ENCODE data around the gene ACAP1. TPM values are rescaled to one million over a fixed set of nuclear protein-coding genes. Genes with fewer than 3 reads are reported as not detected.

Gene ACAP1
- total and polyA plus RNA-seq, 12 donors, result 2.4 to 23.4 (median 13.4) TPM

Other genes starting within 250 kb of the ACAP1 start
Only the 30 nearest of the 35 such genes appear.
- gene ASGR1, start 157.2 kb upstream of the ACAP1 start, total RNA-seq, result 1 to 10 TPM in 2 of 10 donors, under 1 TPM in 6, not detected in 2; 0.32 to 1.2 (median 0.55) TPM
- gene ASGR1, start 157.2 kb upstream of the ACAP1 start, polyA plus RNA-seq, result under 1 TPM; 0.59 TPM
- 10 to 100 TPM; 13.0 to 22.1 (median 16.7) TPM for gene DLG4, start 116.7 kb upstream of the ACAP1 start, total RNA-seq
- gene DLG4, start 116.7 kb upstream of the ACAP1 start, polyA plus RNA-seq, result 10 to 100 TPM in 1 of 2 donors, 1 to 10 TPM in 1; 5.4 to 27.8 TPM
- 1,000 to 10,000 TPM in 7 of 10 donors, 100 to 1,000 TPM in 3; 951 to 2,054 (median 1,322) TPM for gene ACADVL, start 116.6 kb upstream of the ACAP1 start, total RNA-seq
- 1,000 to 10,000 TPM in 1 of 2 donors, 100 to 1,000 TPM in 1; 807 to 4,806 TPM for gene ACADVL, start 116.6 kb upstream of the ACAP1 start, polyA plus RNA-seq
- gene DVL2, start 102.0 kb upstream of the ACAP1 start, total RNA-seq, result 10 to 100 TPM; 14.1 to 25.6 (median 18.0) TPM
- 10 to 100 TPM in 1 of 2 donors, 1 to 10 TPM in 1; 10.0 to 23.0 TPM for gene DVL2, start 102.0 kb upstream of the ACAP1 start, polyA plus RNA-seq
- 10 to 100 TPM; 17.7 to 24.5 (median 22.6) TPM for gene PHF23, start 97.1 kb upstream of the ACAP1 start, total RNA-seq
- 10 to 100 TPM; 16.1 to 25.0 TPM for gene PHF23, start 97.1 kb upstream of the ACAP1 start, polyA plus RNA-seq
- gene GABARAP, start 94.1 kb upstream of the ACAP1 start, total RNA-seq, result 100 to 1,000 TPM; 440 to 567 (median 501) TPM
- gene GABARAP, start 94.1 kb upstream of the ACAP1 start, polyA plus RNA-seq, result 100 to 1,000 TPM; 540 to 733 TPM
- 100 to 1,000 TPM in 8 of 10 donors, 10 to 100 TPM in 2; 94.6 to 135 (median 110) TPM for gene CTDNEP1, start 84.8 kb upstream of the ACAP1 start, total RNA-seq
- gene CTDNEP1, start 84.8 kb upstream of the ACAP1 start, polyA plus RNA-seq, result 100 to 1,000 TPM in 1 of 2 donors, 10 to 100 TPM in 1; 56.3 to 116 TPM
- gene ELP5, start 84.3 kb upstream of the ACAP1 start, total RNA-seq, result 100 to 1,000 TPM in 1 of 10 donors, 10 to 100 TPM in 9; 30.8 to 110 (median 54.8) TPM
- gene ELP5, start 84.3 kb upstream of the ACAP1 start, polyA plus RNA-seq, result 10 to 100 TPM; 29.0 to 41.4 TPM
- 1 to 10 TPM in 3 of 10 donors, under 1 TPM in 7; 0.39 to 2.5 (median 0.80) TPM for gene CLDN7, start 74.1 kb upstream of the ACAP1 start, total RNA-seq
- gene CLDN7, start 74.1 kb upstream of the ACAP1 start, polyA plus RNA-seq, result 1 to 10 TPM; 1.3 to 1.6 TPM
- gene SLC2A4, start 54.8 kb upstream of the ACAP1 start, total RNA-seq, result 100 to 1,000 TPM in 9 of 10 donors, 10 to 100 TPM in 1; 98.1 to 186 (median 177) TPM
- gene SLC2A4, start 54.8 kb upstream of the ACAP1 start, polyA plus RNA-seq, result 100 to 1,000 TPM in 1 of 2 donors, 10 to 100 TPM in 1; 41.8 to 140 TPM
- gene YBX2, start 41.9 kb upstream of the ACAP1 start, total RNA-seq, result 1 to 10 TPM in 7 of 10 donors, under 1 TPM in 3; 0.42 to 1.9 (median 1.2) TPM
- 1 to 10 TPM in 1 of 2 donors, under 1 TPM in 1; 0.49 to 2.6 TPM for gene YBX2, start 41.9 kb upstream of the ACAP1 start, polyA plus RNA-seq
- gene EIF5A, start 28.9 kb upstream of the ACAP1 start, total RNA-seq, result 100 to 1,000 TPM; 197 to 444 (median 248) TPM
- gene EIF5A, start 28.9 kb upstream of the ACAP1 start, polyA plus RNA-seq, result 100 to 1,000 TPM; 457 to 716 TPM
- 10 to 100 TPM; 49.1 to 81.1 (median 57.4) TPM for gene GPS2, start 21.2 kb upstream of the ACAP1 start, total RNA-seq
- gene GPS2, start 21.2 kb upstream of the ACAP1 start, polyA plus RNA-seq, result 100 to 1,000 TPM; 103 to 105 TPM
- 10 to 100 TPM; 21.7 to 45.9 (median 28.7) TPM for gene NEURL4, start 7.2 kb upstream of the ACAP1 start, total RNA-seq
- 10 to 100 TPM; 22.4 to 55.5 TPM for gene NEURL4, start 7.2 kb upstream of the ACAP1 start, polyA plus RNA-seq
- gene KCTD11, start 15.6 kb downstream of the ACAP1 start, total RNA-seq, result 1 to 10 TPM; 4.3 to 8.5 (median 5.3) TPM
- 1 to 10 TPM; 4.5 to 6.6 TPM for gene KCTD11, start 15.6 kb downstream of the ACAP1 start, polyA plus RNA-seq
- under 1 TPM in 1 of 10 donors, not detected in 9; 0.39 TPM for gene TMEM95, start 18.6 kb downstream of the ACAP1 start, total RNA-seq
- gene TMEM95, start 18.6 kb downstream of the ACAP1 start, polyA plus RNA-seq, result not detected
- gene TNK1, start 44.6 kb downstream of the ACAP1 start, total RNA-seq, result 1 to 10 TPM; 1.1 to 4.4 (median 2.1) TPM
- gene TNK1, start 44.6 kb downstream of the ACAP1 start, polyA plus RNA-seq, result 1 to 10 TPM; 1.9 to 3.5 TPM
- gene PLSCR3, start 58.0 kb downstream of the ACAP1 start, total RNA-seq, result 10 to 100 TPM; 14.4 to 28.7 (median 17.1) TPM
- 10 to 100 TPM; 23.3 to 32.9 TPM for gene PLSCR3, start 58.0 kb downstream of the ACAP1 start, polyA plus RNA-seq
- gene TMEM256, start 67.6 kb downstream of the ACAP1 start, total RNA-seq, result 10 to 100 TPM; 61.8 to 83.2 (median 74.2) TPM
- gene TMEM256, start 67.6 kb downstream of the ACAP1 start, polyA plus RNA-seq, result 100 to 1,000 TPM in 1 of 2 donors, 10 to 100 TPM in 1; 89.1 to 169 TPM
- 10 to 100 TPM in 2 of 10 donors, 1 to 10 TPM in 8; 3.6 to 15.8 (median 6.4) TPM for gene NLGN2, start 71.3 kb downstream of the ACAP1 start, total RNA-seq
- gene NLGN2, start 71.3 kb downstream of the ACAP1 start, polyA plus RNA-seq, result 1 to 10 TPM; 7.3 to 7.6 TPM
- not detected for gene SPEM1, start 83.8 kb downstream of the ACAP1 start, total RNA-seq
- not detected for gene SPEM1, start 83.8 kb downstream of the ACAP1 start, polyA plus RNA-seq
- gene SPEM2, start 89.1 kb downstream of the ACAP1 start, total RNA-seq, result not detected
- not detected for gene SPEM2, start 89.1 kb downstream of the ACAP1 start, polyA plus RNA-seq
- gene SPEM3, start 92.3 kb downstream of the ACAP1 start, total RNA-seq, result not detected
- not detected for gene SPEM3, start 92.3 kb downstream of the ACAP1 start, polyA plus RNA-seq
- 1 to 10 TPM; 1.2 to 3.5 (median 2.2) TPM for gene TMEM102, start 98.9 kb downstream of the ACAP1 start, total RNA-seq
- gene TMEM102, start 98.9 kb downstream of the ACAP1 start, polyA plus RNA-seq, result 1 to 10 TPM; 2.0 to 4.2 TPM
- 10 to 100 TPM in 2 of 10 donors, 1 to 10 TPM in 8; 4.6 to 15.9 (median 8.1) TPM for gene FGF11, start 103.0 kb downstream of the ACAP1 start, total RNA-seq
- gene FGF11, start 103.0 kb downstream of the ACAP1 start, polyA plus RNA-seq, result 1 to 10 TPM; 2.0 to 7.2 TPM
- gene CHRNB1, start 108.5 kb downstream of the ACAP1 start, total RNA-seq, result 10 to 100 TPM in 6 of 10 donors, 1 to 10 TPM in 4; 5.4 to 13.1 (median 10.3) TPM
- 10 to 100 TPM; 10.2 to 25.4 TPM for gene CHRNB1, start 108.5 kb downstream of the ACAP1 start, polyA plus RNA-seq
- 10 to 100 TPM; 58.9 to 80.1 (median 69.4) TPM for gene ZBTB4, start 143.1 kb downstream of the ACAP1 start, total RNA-seq
- 10 to 100 TPM; 17.8 to 34.2 TPM for gene ZBTB4, start 143.1 kb downstream of the ACAP1 start, polyA plus RNA-seq
- not detected for gene SLC35G6, start 144.9 kb downstream of the ACAP1 start, total RNA-seq
- not detected for gene SLC35G6, start 144.9 kb downstream of the ACAP1 start, polyA plus RNA-seq
- 10 to 100 TPM; 40.5 to 61.7 (median 48.8) TPM for gene POLR2A, start 147.8 kb downstream of the ACAP1 start, total RNA-seq
- 10 to 100 TPM in 1 of 2 donors, 1 to 10 TPM in 1; 8.4 to 24.7 TPM for gene POLR2A, start 147.8 kb downstream of the ACAP1 start, polyA plus RNA-seq
- 10 to 100 TPM; 21.7 to 44.3 (median 26.9) TPM for gene TNFSF12, start 212.5 kb downstream of the ACAP1 start, total RNA-seq
- gene TNFSF12, start 212.5 kb downstream of the ACAP1 start, polyA plus RNA-seq, result 10 to 100 TPM; 20.6 to 51.0 TPM

Measured in heart right ventricle (tissue), 12 donors.